WTC11 (cell line): ENCODE data around the gene PPP3R1. TPM values are rescaled to one million over a fixed set of nuclear protein-coding genes. Genes with fewer than 3 reads are reported as not detected.
"Not testable (repeated sequence)": the region's sequence is repeated elsewhere in the genome, so short reads cannot be mapped to it uniquely, and the experiment has no call there.

ENCODE experiments used
- ATAC-seq: fragments of 200-7000 bp; cut with Tn5 transposase; 2 replicates; pipeline ENCODE4 v1.10.0; 2021; ENCODE audit warnings: mild to moderate bottlenecking, moderate library complexity
- CTCF ChIA-PET: fragments of 300-600 bp; sonication (Branson Sonifier 250); formaldehyde crosslinking; loops from one replicate; lab custom pipeline; 2021; ENCODE audit warnings: antibody characterized with exemption; lab: Charles Lee
- POLR2A ChIA-PET: fragments of 350-600 bp; sonication (Branson Sonifier 250); formaldehyde crosslinking; loops from one replicate; lab custom pipeline; 2021; ENCODE audit warnings: antibody characterized with exemption; lab: Charles Lee
- DNase-seq: peaks from one replicate; pipeline ENCODE4 v3.0.0; 2021; ENCODE audit warnings: low spot score
- H3K27ac Mint-ChIP-seq: 2 replicates; pipeline ENCODE4 v1.8.0; 2021; ENCODE audit warnings: mixed read lengths
- H3K27me3 Mint-ChIP-seq: 2 replicates; pipeline ENCODE4 v1.8.0; 2021; ENCODE audit warnings: low read depth, mild to moderate bottlenecking, moderate library complexity, mixed read lengths
- H3K36me3 Mint-ChIP-seq: 2 replicates; pipeline ENCODE4 v1.8.0; 2021; ENCODE audit warnings: mixed read lengths
- H3K4me1 Mint-ChIP-seq: 2 replicates; pipeline ENCODE4 v1.8.0; 2022; ENCODE audit warnings: mixed read lengths
- H3K4me3 Mint-ChIP-seq: 2 replicates; pipeline ENCODE4 v1.8.0; 2021; ENCODE audit warnings: mild to moderate bottlenecking, moderate library complexity, mixed read lengths
- H3K9me3 Mint-ChIP-seq: 2 replicates; pipeline ENCODE4 v1.8.0; 2021; ENCODE audit warnings: mixed read lengths
- FOXP1 ChIP-seq: sonication (generic); formaldehyde crosslinking; IDR thresholded peaks from 2 replicates; pipeline ENCODE4 v1.8.0; 2022; ENCODE audit warnings: missing genetic modification reagents, mild to moderate bottlenecking, moderate library complexity, borderline replicate concordance
- MXD4 ChIP-seq: fragments of 250-450 bp; sonication (Bioruptor Pico); IDR thresholded peaks from 2 replicates; pipeline ENCODE4 v1.8.0; 2021; ENCODE audit warnings: mild to moderate bottlenecking, moderate library complexity, borderline replicate concordance
- NFYB ChIP-seq: sonication (generic); formaldehyde crosslinking; conservative IDR thresholded peaks from 2 replicates; pipeline ENCODE4 v1.8.0; 2022; ENCODE audit warnings: low read depth, missing genetic modification reagents
- NR2C2 ChIP-seq: sonication (generic); formaldehyde crosslinking; IDR thresholded peaks from 2 replicates; pipeline ENCODE4 v1.8.0; 2022; ENCODE audit warnings: mild to moderate bottlenecking, missing genetic modification reagents
- NR3C1 ChIP-seq: sonication (generic); formaldehyde crosslinking; conservative IDR thresholded peaks from 2 replicates; pipeline ENCODE4 v1.8.1; 2023; ENCODE audit warnings: low read depth, mild to moderate bottlenecking, missing genetic modification reagents
- RORB ChIP-seq: fragments of 250-450 bp; sonication (Bioruptor Pico); IDR thresholded peaks from 2 replicates; pipeline ENCODE4 v1.9.0; 2021; ENCODE audit warnings: mild to moderate bottlenecking
- ZNF121 ChIP-seq: sonication (generic); formaldehyde crosslinking; IDR thresholded peaks from 2 replicates; pipeline ENCODE4 v1.8.0; 2023; ENCODE audit warnings: missing genetic modification reagents
- ZNF219 ChIP-seq: sonication (generic); formaldehyde crosslinking; IDR thresholded peaks from 2 replicates; pipeline ENCODE4 v1.8.0; 2023; ENCODE audit warnings: missing genetic modification reagents, mild to moderate bottlenecking, borderline replicate concordance
- ZNF232 ChIP-seq: sonication (generic); formaldehyde crosslinking; IDR thresholded peaks from 2 replicates; pipeline ENCODE4 v1.8.0; 2022; ENCODE audit warnings: mild to moderate bottlenecking, missing genetic modification reagents
- ZNF263 ChIP-seq: sonication (generic); formaldehyde crosslinking; IDR thresholded peaks from 2 replicates; pipeline ENCODE4 v1.8.1; 2022; ENCODE audit warnings: low read depth, mild to moderate bottlenecking, moderate library complexity, missing genetic modification reagents
- total RNA-seq: library from RNA; stranded (reverse); gene quantifications from 3 replicates; pipeline ENCODE4 v1.2.3, GENCODE V29; 2021
- TF ChIP-seq, protein P1 (sequence below): sonication (generic); formaldehyde crosslinking; IDR thresholded peaks from 2 replicates; pipeline ENCODE4 v1.8.1; 2022; ENCODE audit warnings: low read depth, missing genetic modification reagents, borderline replicate concordance
- TF ChIP-seq, protein P2 (sequence below): sonication (generic); formaldehyde crosslinking; IDR thresholded peaks from 2 replicates; pipeline ENCODE4 v1.8.1; 2022; ENCODE audit warnings: missing genetic modification reagents, borderline replicate concordance
- TF ChIP-seq, protein P3 (sequence below): sonication (generic); formaldehyde crosslinking; IDR thresholded peaks from 2 replicates; pipeline ENCODE4 v1.8.0; 2022; ENCODE audit warnings: mild to moderate bottlenecking, missing genetic modification reagents
- TF ChIP-seq, protein P4 (sequence below): fragments of 250-450 bp; sonication (Bioruptor Pico); IDR thresholded peaks from 2 replicates; pipeline ENCODE4 v1.8.0; 2021; ENCODE audit warnings: mild to moderate bottlenecking
- TF ChIP-seq, protein P5 (sequence below): sonication (generic); formaldehyde crosslinking; IDR thresholded peaks from 2 replicates; pipeline ENCODE4 v1.8.1; 2023; ENCODE audit warnings: mild to moderate bottlenecking, missing genetic modification reagents, moderate library complexity
- TF ChIP-seq, protein P6 (sequence below): sonication (generic); formaldehyde crosslinking; IDR thresholded peaks from 2 replicates; pipeline ENCODE4 v1.8.0; 2023; ENCODE audit warnings: missing genetic modification reagents
- TF ChIP-seq, protein P7 (sequence below): sonication (generic); formaldehyde crosslinking; IDR thresholded peaks from 2 replicates; pipeline ENCODE4 v1.8.1; 2023; ENCODE audit warnings: mild to moderate bottlenecking, missing genetic modification reagents

Gene PPP3R1
- total RNA-seq, 1 experiment from 2014 or later: 61.4 TPM

DNA sequence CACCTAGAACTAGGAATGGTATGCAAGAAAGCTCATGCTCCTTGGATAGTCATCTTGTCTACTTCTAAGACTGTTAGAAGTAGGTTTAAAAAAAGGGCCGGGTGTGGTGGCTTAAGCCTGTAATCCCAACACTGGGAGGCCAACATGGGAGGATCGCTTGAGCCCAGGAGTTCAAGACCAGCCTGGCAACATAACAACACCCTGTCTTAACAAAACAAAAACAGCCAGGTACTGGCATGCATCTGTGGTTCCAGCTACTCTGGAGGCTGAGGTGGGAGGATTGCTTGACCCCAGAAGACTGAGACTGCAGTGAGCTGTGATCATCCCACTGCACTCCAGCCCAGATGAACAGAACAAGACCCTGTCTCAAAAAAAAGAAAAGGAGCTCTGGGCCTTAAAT, 74.8 kb downstream of the PPP3R1 start (continued):
- TF ChIP-seq, protein P1, sequence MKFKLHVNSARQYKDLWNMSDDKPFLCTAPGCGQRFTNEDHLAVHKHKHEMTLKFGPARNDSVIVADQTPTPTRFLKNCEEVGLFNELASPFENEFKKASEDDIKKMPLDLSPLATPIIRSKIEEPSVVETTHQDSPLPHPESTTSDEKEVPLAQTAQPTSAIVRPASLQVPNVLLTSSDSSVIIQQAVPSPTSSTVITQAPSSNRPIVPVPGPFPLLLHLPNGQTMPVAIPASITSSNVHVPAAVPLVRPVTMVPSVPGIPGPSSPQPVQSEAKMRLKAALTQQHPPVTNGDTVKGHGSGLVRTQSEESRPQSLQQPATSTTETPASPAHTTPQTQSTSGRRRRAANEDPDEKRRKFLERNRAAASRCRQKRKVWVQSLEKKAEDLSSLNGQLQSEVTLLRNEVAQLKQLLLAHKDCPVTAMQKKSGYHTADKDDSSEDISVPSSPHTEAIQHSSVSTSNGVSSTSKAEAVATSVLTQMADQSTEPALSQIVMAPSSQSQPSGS (CRISPR knock-in tag): no peak
- TF ChIP-seq, protein P2, sequence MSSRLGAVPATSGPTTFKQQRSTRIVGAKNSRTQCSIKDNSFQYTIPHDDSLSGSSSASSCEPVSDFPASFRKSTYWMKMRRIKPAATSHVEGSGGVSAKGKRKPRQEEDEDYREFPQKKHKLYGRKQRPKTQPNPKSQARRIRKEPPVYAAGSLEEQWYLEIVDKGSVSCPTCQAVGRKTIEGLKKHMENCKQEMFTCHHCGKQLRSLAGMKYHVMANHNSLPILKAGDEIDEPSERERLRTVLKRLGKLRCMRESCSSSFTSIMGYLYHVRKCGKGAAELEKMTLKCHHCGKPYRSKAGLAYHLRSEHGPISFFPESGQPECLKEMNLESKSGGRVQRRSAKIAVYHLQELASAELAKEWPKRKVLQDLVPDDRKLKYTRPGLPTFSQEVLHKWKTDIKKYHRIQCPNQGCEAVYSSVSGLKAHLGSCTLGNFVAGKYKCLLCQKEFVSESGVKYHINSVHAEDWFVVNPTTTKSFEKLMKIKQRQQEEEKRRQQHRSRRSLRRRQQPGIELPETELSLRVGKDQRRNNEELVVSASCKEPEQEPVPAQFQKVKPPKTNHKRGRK (CRISPR knock-in tag): no peak

DNA sequence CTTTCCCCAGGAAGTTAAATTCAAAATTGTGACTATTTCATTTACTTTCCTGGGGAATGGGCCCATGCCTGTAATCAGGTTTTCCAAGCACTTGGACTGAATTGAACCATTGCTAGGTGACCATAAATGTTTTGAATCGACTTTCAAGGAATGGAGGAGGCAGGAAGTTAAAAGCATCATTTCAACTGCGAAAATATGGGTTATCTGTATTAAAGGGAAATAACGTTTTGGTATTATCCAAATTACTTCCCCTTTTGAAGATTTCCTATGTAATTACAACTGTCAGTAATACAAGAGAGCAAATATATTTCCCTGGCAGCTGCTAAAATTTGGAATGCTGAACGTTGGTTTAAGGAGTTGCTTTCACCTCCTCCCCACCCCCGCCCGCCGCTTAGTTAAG, 75.7 kb downstream of the PPP3R1 start:
- H3K9me3 Mint-ChIP-seq: no peaks in the 10 kb centered on the region
- peaks cover 23% of the 10 kb centered on the region for H3K36me3 Mint-ChIP-seq
- DNase-seq: no peak
- no peaks in the 10 kb centered on the region; the same call in 1 of the 2 replicates for H3K4me1 Mint-ChIP-seq
- ChIA-PET POLR2A (no interaction called here), CTCF (interaction anchor here (1.3 to 1.9 kb wide), 2 partner anchors 20 to 55 kb away, joined by 3 to 6 read pairs; no protein-coding TSS in a partner anchor)
- H3K27ac Mint-ChIP-seq: no peak overlapping the region
- no peaks in the 10 kb centered on the region for H3K27me3 Mint-ChIP-seq
- H3K4me3 Mint-ChIP-seq: no peak overlapping the region
- no peak for TF ChIP-seq ZNF232 (CRISPR knock-in tag)
- no peak for TF ChIP-seq RORB
- TF ChIP-seq, protein P2 (CRISPR knock-in tag): no peak
- TF ChIP-seq, protein P3, sequence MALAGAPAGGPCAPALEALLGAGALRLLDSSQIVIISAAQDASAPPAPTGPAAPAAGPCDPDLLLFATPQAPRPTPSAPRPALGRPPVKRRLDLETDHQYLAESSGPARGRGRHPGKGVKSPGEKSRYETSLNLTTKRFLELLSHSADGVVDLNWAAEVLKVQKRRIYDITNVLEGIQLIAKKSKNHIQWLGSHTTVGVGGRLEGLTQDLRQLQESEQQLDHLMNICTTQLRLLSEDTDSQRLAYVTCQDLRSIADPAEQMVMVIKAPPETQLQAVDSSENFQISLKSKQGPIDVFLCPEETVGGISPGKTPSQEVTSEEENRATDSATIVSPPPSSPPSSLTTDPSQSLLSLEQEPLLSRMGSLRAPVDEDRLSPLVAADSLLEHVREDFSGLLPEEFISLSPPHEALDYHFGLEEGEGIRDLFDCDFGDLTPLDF (CRISPR knock-in tag): no peak
- no peak for TF ChIP-seq NR3C1 (CRISPR knock-in tag)
- TF ChIP-seq NFYB (CRISPR knock-in tag): no peak
- no peak for ATAC-seq

DNA sequence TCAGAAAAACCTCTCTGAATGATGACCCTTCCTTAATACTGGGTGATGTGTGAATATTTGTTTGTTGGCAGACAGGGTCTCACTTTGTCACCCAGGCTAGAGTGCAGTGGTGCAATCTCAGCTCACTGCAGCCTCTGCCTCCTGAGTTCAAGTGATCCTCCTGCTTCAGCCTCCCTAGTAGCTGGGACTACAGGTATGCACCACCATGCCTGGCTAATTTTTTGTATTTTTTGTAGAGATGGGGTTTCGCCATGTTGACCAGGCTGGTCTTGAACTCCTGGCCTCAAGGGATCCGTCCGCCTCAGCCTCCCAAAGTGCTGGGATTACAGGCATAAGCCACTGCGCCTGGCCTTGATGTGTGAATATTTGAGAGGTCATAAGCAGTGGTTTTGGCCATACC, 77.1 kb downstream of the PPP3R1 start:
- not testable (repeated sequence) for DNase-seq, H3K27ac Mint-ChIP-seq, H3K9me3 Mint-ChIP-seq, H3K27me3 Mint-ChIP-seq, H3K4me3 Mint-ChIP-seq, ATAC-seq, H3K4me1 Mint-ChIP-seq
- H3K36me3 Mint-ChIP-seq: peaks cover 21% of the 10 kb centered on the region
- ChIA-PET POLR2A (interaction anchor here (1.3 kb wide), 1 partner anchor 17 kb away, joined by 3 read pairs; the partner anchor contains the start of gene PNO1), CTCF (interaction anchor here (0.8 kb wide), 1 partner anchor 10 kb away, joined by 3 read pairs; no protein-coding TSS in a partner anchor)

DNA sequence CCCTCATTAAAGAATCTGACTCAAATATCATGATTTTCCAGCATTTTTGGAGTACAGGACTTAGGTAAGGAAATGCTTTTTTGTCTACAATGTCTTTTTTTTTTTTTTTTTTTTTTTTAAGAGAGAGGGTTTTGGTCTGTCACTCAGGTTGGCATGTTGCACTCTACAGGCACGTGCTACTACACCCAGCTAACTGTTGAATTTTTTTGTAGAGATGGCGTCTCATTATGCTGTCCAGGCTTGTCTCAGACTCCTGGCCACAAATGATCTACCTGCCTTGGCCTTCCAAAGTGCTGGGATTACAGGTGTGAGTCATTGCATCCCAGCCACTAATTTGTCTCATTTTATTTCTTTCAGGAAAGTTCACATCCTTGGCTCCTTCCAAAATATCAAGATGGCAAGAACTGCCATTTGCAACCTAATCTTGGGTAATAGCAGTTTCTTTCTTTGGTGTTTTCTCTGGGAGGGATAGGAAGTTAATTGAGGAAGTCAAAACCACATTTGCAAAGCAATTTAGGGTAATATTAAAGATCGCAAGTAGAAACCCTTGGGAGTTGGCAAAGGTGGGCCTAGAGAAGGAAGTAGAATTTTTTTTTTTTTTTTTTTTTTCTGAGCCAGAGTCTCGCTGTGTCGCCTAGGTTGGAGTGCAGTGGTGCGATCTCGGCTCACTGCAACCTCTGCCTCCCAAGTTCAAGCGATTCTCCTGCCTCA, 79.2 kb downstream of the PPP3R1 start:
- peaks cover 27% of the 10 kb centered on the region for H3K36me3 Mint-ChIP-seq
- H3K9me3 Mint-ChIP-seq: no peaks in the 10 kb centered on the region
- H3K4me3 Mint-ChIP-seq: no peak overlapping the region
- DNase-seq (no peak), ATAC-seq (no peak)
- H3K27ac Mint-ChIP-seq: no peak overlapping the region; the same call in 1 of the 2 replicates
- ChIA-PET CTCF (no interaction called here), POLR2A (no interaction called here)
- H3K4me1 Mint-ChIP-seq: no peaks in the 10 kb centered on the region
- H3K27me3 Mint-ChIP-seq: no peaks in the 10 kb centered on the region
- TF ChIP-seq, protein P4, sequence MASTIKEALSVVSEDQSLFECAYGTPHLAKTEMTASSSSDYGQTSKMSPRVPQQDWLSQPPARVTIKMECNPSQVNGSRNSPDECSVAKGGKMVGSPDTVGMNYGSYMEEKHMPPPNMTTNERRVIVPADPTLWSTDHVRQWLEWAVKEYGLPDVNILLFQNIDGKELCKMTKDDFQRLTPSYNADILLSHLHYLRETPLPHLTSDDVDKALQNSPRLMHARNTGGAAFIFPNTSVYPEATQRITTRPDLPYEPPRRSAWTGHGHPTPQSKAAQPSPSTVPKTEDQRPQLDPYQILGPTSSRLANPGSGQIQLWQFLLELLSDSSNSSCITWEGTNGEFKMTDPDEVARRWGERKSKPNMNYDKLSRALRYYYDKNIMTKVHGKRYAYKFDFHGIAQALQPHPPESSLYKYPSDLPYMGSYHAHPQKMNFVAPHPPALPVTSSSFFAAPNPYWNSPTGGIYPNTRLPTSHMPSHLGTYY (CRISPR knock-in tag): no peak
- TF ChIP-seq ZNF121 (CRISPR knock-in tag): no peak
- TF ChIP-seq, protein P5, sequence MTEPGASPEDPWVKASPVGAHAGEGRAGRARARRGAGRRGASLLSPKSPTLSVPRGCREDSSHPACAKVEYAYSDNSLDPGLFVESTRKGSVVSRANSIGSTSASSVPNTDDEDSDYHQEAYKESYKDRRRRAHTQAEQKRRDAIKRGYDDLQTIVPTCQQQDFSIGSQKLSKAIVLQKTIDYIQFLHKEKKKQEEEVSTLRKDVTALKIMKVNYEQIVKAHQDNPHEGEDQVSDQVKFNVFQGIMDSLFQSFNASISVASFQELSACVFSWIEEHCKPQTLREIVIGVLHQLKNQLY (CRISPR knock-in tag): no peak
- no peak for TF ChIP-seq ZNF219 (CRISPR knock-in tag)
- TF ChIP-seq, protein P6, sequence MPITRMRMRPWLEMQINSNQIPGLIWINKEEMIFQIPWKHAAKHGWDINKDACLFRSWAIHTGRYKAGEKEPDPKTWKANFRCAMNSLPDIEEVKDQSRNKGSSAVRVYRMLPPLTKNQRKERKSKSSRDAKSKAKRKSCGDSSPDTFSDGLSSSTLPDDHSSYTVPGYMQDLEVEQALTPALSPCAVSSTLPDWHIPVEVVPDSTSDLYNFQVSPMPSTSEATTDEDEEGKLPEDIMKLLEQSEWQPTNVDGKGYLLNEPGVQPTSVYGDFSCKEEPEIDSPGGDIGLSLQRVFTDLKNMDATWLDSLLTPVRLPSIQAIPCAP (CRISPR knock-in tag): no peak
- no peak for TF ChIP-seq MXD4
- TF ChIP-seq, protein P7, sequence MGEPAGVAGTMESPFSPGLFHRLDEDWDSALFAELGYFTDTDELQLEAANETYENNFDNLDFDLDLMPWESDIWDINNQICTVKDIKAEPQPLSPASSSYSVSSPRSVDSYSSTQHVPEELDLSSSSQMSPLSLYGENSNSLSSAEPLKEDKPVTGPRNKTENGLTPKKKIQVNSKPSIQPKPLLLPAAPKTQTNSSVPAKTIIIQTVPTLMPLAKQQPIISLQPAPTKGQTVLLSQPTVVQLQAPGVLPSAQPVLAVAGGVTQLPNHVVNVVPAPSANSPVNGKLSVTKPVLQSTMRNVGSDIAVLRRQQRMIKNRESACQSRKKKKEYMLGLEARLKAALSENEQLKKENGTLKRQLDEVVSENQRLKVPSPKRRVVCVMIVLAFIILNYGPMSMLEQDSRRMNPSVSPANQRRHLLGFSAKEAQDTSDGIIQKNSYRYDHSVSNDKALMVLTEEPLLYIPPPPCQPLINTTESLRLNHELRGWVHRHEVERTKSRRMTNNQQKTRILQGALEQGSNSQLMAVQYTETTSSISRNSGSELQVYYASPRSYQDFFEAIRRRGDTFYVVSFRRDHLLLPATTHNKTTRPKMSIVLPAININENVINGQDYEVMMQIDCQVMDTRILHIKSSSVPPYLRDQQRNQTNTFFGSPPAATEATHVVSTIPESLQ (CRISPR knock-in tag): no peak
- TF ChIP-seq NR2C2 (CRISPR knock-in tag): no peak
- TF ChIP-seq FOXP1 (CRISPR knock-in tag): no peak
- no peak for TF ChIP-seq ZNF263
